ENCODE results near the gene MDH2.
"Not testable (repeated sequence)": the region's sequence is repeated elsewhere in the genome, so short reads cannot be mapped to it uniquely, and the experiment has no call there.

Gene MDH2

GRCh38 chr7:76071316-76072242 is 23.7 kb downstream of the MDH2 start:
- no peak for DNase-seq (ENCODE audit: low read depth in 1 of 2, low spot score in 1 of 2)

GRCh38 chr7:76072243-76073148 is 24.6 kb downstream of the MDH2 start:
- no peak for DNase-seq (ENCODE audit: low read depth in 1 of 2, low spot score in 1 of 2)

- DNase-seq (ENCODE audit: low read depth in 1 of 2, low spot score in 1 of 2): no peak
Observed at GRCh38 chr7:76073335-76073990, 25.6 kb downstream of the MDH2 start.

- DNase-seq (ENCODE audit: low read depth in 1 of 2, low spot score in 1 of 2): no peak
Observed at GRCh38 chr7:76074306-76074971, 26.5 kb downstream of the MDH2 start.

- DNase-seq (ENCODE audit: low read depth in 1 of 2, low spot score in 1 of 2): no peak
Observed at GRCh38 chr7:76074972-76075370, 27.1 kb downstream of the MDH2 start.

GRCh38 chr7:76076995-76077394 is 29.1 kb downstream of the MDH2 start:
- no peak for DNase-seq (ENCODE audit: low read depth in 1 of 2, low spot score in 1 of 2)

GRCh38 chr7:76077435-76077834 is 29.5 kb downstream of the MDH2 start:
- DNase-seq (ENCODE audit: low read depth in 1 of 2, low spot score in 1 of 2): no peak

- DNase-seq (ENCODE audit: low read depth in 1 of 2, low spot score in 1 of 2): no peak
Observed at GRCh38 chr7:76080204-76080603, 32.3 kb downstream of the MDH2 start.

GRCh38 chr7:76084115-76084514 is 36.2 kb downstream of the MDH2 start:
- DNase-seq (ENCODE audit: low read depth in 1 of 2, low spot score in 1 of 2): not testable (repeated sequence)

- no peak for DNase-seq (ENCODE audit: low read depth in 1 of 2, low spot score in 1 of 2)
Observed at GRCh38 chr7:76086070-76086469, 38.2 kb downstream of the MDH2 start.

- DNase-seq (ENCODE audit: low read depth in 1 of 2, low spot score in 1 of 2): not testable (repeated sequence)
Observed at GRCh38 chr7:76087362-76087791, 39.5 kb downstream of the MDH2 start.

- no peak for DNase-seq (ENCODE audit: low read depth in 1 of 2, low spot score in 1 of 2)
Observed at GRCh38 chr7:76089865-76090475, 42.1 kb downstream of the MDH2 start.

- no peak for DNase-seq (ENCODE audit: low read depth in 1 of 2, low spot score in 1 of 2)
Observed at GRCh38 chr7:76091506-76091905, 43.6 kb downstream of the MDH2 start.

- not testable (repeated sequence) for DNase-seq (ENCODE audit: low read depth in 1 of 2, low spot score in 1 of 2)
Observed at GRCh38 chr7:76093531-76093930, 45.6 kb downstream of the MDH2 start.

- not testable (repeated sequence) for DNase-seq (ENCODE audit: low read depth in 1 of 2, low spot score in 1 of 2)
Observed at GRCh38 chr7:76094326-76094725, 46.4 kb downstream of the MDH2 start.

GRCh38 chr7:76095908-76096307 is 48.0 kb downstream of the MDH2 start:
- no peak for DNase-seq (ENCODE audit: low read depth in 1 of 2, low spot score in 1 of 2)

- not testable (repeated sequence) for DNase-seq (ENCODE audit: low read depth in 1 of 2, low spot score in 1 of 2)
Observed at GRCh38 chr7:76101693-76102437, 54.0 kb downstream of the MDH2 start.

- DNase-seq (ENCODE audit: low read depth in 1 of 2, low spot score in 1 of 2): not testable (repeated sequence)
Observed at GRCh38 chr7:76103788-76104187, 55.9 kb downstream of the MDH2 start.

- DNase-seq (ENCODE audit: low read depth in 1 of 2, low spot score in 1 of 2): not testable (repeated sequence)
Observed at GRCh38 chr7:76106130-76106529, 58.2 kb downstream of the MDH2 start.

GRCh38 chr7:76106893-76107292 is 59.0 kb downstream of the MDH2 start:
- DNase-seq (ENCODE audit: low read depth in 1 of 2, low spot score in 1 of 2): no peak

Data from activated CD4-positive, alpha-beta T cell treated with anti-CD3 and anti-CD28 coated beads, Interleukin-2, amount 50 U/mL, for 24 hours (primary cell).